ENCODE measurements around the gene PPP1R14D.
"Not testable (repeated sequence)": the region's sequence is repeated elsewhere in the genome, so short reads cannot be mapped to it uniquely, and the experiment has no call there.

Gene PPP1R14D

GRCh38 chr15:40828447-40829036 lies at the start of gene PPP1R14D:
PPP1R14D (minus strand) TSS chr15:40828708; CDS start chr15:40828641, 67 bp downstream.
- no peak for DNase-seq

- DNase-seq: no peak
Observed at GRCh38 chr15:40877694-40878093, 49.2 kb upstream of the PPP1R14D start.

DNA sequence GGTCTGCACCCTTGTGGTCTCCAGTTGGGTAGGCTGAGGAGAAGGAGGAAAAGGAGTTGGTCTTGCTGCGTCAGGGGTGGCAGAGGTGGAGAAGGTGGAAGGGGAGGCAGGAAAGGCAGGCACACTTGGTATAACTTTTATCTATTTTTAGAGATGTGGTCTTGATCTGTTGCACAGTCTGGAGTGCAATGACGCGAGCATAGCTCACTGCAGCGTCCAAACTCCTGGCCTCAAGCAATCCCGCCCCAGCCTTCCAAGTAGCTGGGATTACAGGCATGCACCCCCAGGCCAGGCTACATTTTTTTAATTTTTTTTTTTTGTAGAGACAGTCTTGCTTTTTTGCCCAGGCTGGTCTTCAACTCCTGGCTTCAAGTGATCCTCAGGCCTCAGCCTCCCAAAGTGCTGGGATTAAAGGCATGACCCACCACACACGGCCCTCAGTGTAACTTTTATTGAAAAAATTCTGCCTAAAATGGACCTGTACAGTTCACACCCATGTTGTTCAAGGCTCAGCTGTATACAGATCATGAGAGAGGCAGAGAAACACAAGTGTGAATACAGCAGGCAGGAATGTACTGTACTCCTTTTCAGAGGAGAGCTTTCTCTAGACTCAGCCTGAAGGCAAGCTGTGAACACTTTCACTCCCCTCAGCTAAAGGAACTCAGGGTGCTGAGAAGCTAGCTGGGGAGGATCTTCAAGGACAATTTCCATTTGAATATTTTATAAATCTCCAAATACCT lies 47.7 kb upstream of the PPP1R14D start:
- DNase-seq: no peak

DNA sequence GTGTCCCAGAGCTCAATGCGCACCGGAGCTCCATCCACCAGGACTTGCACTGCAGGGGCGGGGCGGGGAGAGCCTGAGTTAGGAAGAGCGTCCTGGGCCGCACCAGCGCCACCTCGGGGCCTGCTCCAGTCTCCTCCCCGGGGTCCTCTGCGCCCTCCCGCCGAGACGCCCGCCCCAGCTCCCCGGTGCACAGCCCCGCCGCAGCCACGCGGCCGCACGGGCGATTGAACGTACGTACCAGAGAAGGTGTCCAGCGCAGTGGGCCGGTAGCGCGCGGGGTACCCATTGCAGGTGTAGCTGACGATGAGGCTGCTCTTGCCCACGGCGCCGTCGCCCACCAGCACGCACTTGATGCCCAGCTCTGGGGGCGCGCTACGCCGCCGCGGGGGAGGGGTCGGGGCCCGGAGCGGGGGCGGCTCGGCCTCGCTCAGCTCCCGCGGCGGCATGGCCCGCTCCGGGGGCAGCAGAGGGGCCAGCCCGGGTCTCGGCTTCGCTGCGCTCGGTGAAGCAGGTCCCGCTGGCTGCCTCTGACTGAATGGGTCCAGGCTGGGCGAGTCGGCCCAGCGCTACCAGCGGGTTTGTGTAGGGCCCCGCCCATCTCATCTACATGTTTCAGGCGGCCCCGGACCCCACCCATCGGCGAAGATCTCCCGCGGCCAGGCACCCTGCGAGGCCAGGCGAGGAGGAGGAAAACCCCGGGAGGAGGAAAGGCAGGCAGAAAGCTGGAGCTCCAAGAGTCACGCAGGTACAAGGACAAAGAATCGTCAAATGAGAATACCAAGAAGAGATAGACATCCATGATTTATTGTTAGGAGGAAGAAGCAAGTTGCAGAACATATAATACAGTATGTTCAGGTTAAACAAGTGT lies 45.4 kb upstream of the PPP1R14D start, which contains the start of gene RHOV:
Gene RHOV (minus strand): TSS at position 541 of the 868 bp plus-strand sequence. CDS start 95 bp downstream, at position 446.
- DNase-seq: peak; percentile 47

- no peak for DNase-seq
Observed at GRCh38 chr15:40872791-40873693, 44.5 kb upstream of the PPP1R14D start.

DNA sequence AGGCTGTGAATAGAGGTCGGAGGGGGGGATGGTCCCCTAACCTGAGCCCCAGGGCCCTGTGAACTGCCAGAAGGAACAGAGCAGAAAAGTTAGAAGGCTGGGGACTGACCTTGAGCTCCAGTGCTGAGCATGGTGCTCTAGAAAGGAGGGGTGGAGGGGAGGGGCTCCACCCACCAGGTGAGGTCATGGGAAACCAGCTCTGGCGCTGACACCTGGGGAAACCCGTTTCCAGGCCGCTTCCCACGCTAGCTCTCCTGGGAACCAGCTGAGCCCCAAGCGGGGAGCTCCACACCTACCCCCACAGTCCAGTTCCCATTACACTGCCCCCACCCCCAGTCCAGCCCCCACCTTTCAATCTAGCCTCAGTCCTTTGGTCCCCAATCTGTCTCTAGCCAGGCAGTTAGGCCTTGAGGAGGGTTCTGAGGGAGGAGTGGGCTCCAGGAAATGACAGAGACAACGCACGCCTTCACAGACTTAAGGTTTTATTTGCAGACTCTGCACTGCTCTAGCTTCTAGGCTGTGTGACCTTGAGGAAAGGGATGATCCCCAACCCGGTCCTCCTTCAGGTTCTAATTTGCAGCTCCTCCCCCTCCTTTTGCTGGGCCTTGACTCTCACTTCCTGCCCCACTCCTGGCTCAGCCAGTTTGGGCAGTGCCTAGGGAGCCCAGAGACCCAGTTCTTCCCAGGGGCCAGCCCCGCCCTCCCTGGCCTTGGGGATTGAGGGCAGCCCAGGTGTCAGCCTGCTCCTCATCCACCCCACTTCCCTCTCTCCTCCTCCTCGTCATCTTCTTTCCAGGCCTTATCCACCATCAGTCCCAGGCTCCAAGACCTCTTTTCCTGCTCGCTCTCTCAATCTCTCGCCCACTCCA lies 43.5 kb upstream of the PPP1R14D start:
- no peak for DNase-seq

GRCh38 chr15:40870716-40871115 lies 42.2 kb upstream of the PPP1R14D start:
- DNase-seq: no peak

DNA sequence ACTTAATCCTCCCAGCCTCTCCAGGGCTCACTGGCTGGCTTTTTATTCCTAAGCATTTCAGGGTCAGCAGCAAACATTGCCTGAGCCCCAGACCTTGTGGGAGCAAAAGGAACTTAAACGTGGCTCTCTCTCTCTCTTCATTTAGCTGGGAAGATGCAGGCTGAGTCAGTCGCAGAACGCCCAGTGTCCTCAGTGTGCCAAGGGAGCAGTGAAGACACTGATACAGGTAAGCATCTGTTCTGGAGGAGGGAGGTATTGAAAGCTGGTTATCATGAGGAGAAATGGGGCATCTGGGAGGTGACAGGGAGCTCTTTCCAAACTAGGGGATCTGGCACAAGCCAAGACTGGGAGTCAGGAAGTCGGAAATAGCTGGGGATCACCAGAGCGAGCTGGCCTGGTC lies 41.2 kb upstream of the PPP1R14D start:
- DNase-seq: no peak

- no peak for DNase-seq
Observed at GRCh38 chr15:40867199-40867598, 38.7 kb upstream of the PPP1R14D start.

DNA sequence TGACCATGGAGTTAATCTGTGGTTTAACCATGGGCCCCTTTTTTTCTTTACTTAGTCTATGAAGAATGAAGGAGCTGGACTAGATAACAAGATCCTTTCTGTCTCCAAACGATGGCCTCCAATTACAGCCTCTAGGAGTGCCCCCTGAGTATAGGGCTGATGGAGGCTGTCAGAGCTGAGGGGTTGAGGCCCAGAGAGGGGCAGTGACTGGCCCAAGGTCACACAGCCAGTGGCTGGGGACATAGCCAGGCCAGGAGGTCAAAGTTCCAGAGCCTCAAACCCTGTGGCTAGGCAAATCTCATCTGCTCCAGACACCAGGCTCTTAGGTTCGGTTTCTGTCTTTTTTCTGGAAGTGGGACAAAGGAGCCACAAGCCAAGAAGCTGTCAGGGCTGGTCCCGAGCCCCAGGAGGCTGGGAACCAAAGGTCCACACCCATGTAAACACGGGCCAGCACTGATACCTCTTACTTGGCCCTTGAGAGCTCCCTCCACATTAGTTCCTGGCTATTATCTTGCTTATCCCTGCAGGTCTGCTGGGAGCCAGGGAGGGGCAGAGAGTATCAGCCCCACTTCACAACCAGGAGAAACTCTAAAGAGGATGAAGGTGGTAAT lies 35.3 kb upstream of the PPP1R14D start:
- no peak for DNase-seq

GRCh38 chr15:40861147-40861546 lies 32.6 kb upstream of the PPP1R14D start:
- not testable (repeated sequence) for DNase-seq

DNA sequence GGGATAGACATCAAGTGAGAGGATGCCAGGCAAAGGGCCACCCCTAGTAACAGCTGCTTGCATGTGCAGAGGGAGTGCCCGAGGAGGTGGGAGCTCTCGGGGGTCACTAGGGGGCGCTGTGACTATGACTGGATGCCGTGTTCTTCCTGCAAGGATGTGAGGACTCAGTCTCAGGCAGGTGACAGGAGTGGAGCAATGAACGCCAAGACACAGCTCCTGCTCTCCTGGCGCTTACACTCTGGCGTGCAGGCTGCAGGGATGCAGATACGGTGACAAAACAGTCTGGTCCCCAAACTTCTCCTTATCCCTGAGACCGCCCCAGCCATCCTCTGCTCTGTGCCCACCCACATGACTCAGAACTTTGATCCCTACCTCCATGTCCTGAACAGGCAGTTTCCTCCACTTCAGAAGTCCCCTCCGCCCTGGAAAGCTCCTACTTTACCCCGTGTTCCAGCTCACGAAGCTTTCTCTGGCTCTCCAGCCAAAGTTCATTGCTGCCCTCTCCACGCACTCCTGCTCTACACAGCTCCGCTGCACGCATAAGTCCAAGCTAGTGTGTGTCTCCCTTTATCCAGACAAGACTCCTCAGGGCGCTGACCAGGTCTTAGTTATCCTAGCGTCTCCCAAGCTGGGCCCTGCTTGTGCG lies 30.8 kb upstream of the PPP1R14D start:
- DNase-seq: peak; percentile 51

DNA sequence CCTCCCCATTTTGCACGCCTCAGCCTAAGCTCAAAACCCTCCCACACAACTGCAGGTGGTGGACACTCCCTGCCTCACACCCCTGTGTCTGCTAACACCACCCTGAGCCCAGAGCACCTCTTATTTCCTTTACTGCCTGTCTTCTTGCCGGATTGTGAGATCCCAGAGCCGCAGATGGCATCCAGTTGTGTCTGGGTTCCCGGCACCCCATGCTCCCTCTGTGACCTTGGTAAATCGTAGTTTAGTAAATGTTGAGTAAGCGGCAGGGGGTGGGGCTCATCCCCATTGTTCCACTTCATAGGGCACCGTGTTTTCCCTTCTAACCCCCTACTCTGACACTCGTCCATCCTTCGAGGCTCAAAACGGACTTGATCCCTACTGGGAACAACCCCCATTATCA lies 30.2 kb upstream of the PPP1R14D start:
- DNase-seq: no peak

- peak; percentile 76 for DNase-seq
Observed at GRCh38 chr15:40857601-40858341, 29.3 kb upstream of the PPP1R14D start.

DNA sequence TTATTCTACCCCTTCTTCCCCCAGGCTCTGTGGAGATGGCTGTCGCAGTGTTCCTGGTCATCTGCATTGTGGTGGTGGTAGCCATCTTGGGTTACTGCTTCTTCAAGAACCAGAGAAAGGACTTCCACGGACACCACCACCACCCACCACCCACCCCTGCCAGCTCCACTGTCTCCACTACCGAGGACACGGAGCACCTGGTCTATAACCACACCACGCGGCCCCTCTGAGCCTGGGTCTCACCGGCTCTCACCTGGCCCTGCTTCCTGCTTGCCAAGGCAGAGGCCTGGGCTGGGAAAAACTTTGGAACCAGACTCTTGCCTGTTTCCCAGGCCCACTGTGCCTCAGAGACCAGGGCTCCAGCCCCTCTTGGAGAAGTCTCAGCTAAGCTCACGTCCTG lies 28.2 kb upstream of the PPP1R14D start:
- DNase-seq: no peak

DNA sequence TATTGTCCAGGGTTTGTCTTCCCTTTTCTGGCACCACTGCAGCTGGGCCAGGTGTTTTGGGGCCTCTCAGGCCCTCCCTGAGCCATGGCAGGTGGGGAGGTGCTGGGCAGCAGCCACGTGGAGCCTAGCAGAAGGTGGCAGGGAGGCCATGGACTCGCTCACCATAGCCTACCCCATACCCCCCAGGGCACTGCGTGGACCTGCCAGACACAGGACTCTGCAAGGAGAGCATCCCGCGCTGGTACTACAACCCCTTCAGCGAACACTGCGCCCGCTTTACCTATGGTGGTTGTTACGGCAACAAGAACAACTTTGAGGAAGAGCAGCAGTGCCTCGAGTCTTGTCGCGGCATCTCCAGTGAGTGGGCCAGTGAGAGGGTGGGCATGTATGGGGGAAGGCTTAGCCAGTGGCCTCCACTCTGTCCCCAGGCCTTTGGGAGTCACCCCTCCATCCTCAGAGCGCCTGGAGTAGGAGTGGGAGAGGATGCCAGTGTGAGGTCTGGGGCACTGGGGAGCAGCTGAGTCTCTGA lies 27.3 kb upstream of the PPP1R14D start:
- DNase-seq: no peak

DNA sequence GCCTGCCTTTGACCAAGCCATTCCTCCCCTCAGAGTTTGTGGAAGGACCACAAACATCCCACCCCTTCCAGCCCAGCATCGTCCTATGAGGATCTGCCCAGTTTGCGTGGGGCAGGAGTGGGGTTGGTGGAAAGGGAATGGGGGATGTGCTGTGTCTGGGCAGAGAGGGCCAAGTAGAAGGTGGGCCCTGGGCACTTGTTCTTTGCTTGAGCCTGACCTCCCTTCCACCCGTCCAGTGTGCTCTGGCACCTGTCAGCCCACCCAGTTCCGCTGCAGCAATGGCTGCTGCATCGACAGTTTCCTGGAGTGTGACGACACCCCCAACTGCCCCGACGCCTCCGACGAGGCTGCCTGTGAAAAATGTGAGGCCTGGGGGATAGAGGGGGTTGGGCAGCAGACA lies 25.7 kb upstream of the PPP1R14D start:
- no peak for DNase-seq

GRCh38 chr15:40853241-40853890 lies 24.9 kb upstream of the PPP1R14D start:
- no peak for DNase-seq

- no peak for DNase-seq
Observed at GRCh38 chr15:40852529-40852928, 24.0 kb upstream of the PPP1R14D start.

Measured in kidney glomerular epithelial cell (primary cell).